Measurements from ENCODE around the gene SPOP. TPM values are rescaled to one million over a fixed set of nuclear protein-coding genes. Genes with fewer than 3 reads are reported as not detected.
"Not testable (repeated sequence)": the region's sequence is repeated elsewhere in the genome, so short reads cannot be mapped to it uniquely, and the experiment has no call there.

The SPOP gene
- total RNA-seq, 2 experiments from 2014 or later, result 49.5 to 52.0 TPM

DNA sequence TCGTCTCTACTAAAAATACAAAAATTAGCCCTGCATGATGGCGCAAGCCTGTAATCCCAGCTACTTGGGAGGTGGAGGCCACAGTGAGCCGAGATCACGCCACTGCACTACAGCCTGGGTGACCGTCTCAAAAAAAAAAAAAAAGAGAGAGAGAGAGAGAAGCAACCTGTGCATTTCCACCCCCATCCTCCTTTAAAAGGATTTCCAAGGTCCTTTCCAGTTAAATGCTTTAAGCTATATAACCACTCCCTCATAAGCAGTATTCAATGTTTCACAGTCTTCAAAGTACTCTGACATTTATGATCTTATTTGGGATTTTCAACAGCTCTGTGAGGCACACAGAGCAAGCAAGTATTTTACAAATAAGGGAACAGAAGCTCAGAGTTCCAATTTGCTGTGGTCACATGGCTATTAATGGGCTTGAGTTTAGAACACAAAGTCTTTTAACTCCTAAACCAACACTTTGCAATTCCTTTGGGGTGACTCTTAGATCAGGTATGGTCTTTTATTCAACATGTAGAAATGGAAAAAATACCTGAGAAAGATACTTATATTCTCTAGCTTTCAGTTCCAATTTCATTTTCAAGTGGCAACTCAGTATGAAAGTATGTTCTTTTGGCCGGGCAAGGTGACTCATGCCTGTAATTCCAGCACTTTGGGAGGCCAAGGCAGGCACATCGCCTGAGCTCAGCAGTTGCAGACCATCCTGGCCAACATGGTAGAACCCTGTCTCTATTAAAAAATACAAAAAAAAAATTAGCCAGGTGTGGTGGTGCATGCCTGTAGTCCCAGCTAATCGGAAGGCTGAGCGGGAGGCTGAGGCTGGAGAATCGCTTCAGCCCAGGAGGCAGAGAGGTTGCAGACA is 31.3 kb downstream of the SPOP start:
- Mint-ChIP-seq H3K4me3 (peak overlapping the region; percentile 22), H3K4me1 (ENCODE audit: low read depth) (peaks cover 28% of the 10 kb centered on the region), H3K27me3 (ENCODE audit: low read depth) (no peaks in the 10 kb centered on the region), H3K36me3 (ENCODE audit: low read depth) (peaks cover 3% of the 10 kb centered on the region), H3K27ac (peak overlapping the region; percentile 60), H3K9me3 (ENCODE audit: insufficient read depth) (no peaks in the 10 kb centered on the region)
- POLR2A ChIA-PET, result interaction anchor here (0.6 kb wide), 1 partner anchor 42 kb away, joined by 3 read pairs; no protein-coding TSS in a partner anchor
- DNase-seq (peak; percentile 42), ATAC-seq (peak; percentile 76)
- CTCF ChIA-PET, result interaction anchor here (0.6 to 3.2 kb wide), 10 partner anchors 15 to 89 kb away, joined by 3 to 11 read pairs (median 4); partner anchors contain the start of gene NXPH3

DNA sequence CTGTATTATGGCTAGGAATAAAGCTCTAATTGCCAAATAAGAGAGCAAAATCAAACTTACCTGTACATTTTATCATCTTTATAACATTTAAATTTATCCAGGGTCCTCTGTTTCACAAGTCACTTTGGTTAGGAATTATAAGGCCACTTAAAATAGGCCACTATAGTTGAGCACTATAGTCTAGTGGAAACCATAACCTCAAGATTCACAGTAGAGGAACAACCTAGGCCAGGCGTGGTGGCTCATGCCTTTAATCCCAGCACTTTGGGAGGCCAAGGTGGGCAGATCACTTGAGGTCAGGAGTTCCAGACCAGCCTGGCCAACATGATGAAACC is 31.9 kb downstream of the SPOP start:
- H3K36me3 Mint-ChIP-seq (ENCODE audit: low read depth); ATAC-seq; H3K27me3 Mint-ChIP-seq (ENCODE audit: low read depth); H3K4me3 Mint-ChIP-seq; H3K9me3 Mint-ChIP-seq (ENCODE audit: insufficient read depth); DNase-seq: not testable (repeated sequence)
- Mint-ChIP-seq H3K4me1 (ENCODE audit: low read depth) (peaks cover 24% of the 10 kb centered on the region), H3K27ac (peak overlapping the region; percentile 60)
- ChIA-PET POLR2A (interaction anchor here (0.6 kb wide), 1 partner anchor 43 kb away, joined by 3 read pairs; no protein-coding TSS in a partner anchor), CTCF (interaction anchor here (0.6 to 3.2 kb wide), 8 partner anchors 14 to 78 kb away, joined by 3 to 11 read pairs (median 4); partner anchors contain the start of gene NXPH3)

DNA sequence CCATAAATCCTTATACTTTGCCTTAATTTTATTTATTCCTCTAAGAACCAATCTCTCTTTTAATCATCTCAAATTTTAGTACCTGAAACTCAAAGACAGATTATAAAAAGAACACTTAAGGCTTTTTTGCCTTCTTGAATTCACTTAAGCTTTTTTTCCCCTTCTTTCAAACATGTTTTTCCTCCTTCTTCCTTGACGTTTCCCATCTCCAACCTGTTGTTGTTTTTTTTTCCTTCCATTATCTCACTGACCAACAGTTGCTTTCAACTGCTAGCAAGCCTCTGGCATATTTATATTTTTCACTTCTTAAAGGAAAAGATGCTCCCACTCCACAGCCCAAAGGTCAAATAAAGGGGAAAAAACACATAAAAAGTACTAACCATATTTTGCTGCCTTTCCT is 32.2 kb downstream of the SPOP start:
- ATAC-seq, result no peak
- H3K27ac Mint-ChIP-seq, result no peak overlapping the region
- H3K9me3 Mint-ChIP-seq (ENCODE audit: insufficient read depth), result no peaks in the 10 kb centered on the region
- ChIA-PET POLR2A (no interaction called here), CTCF (interaction anchor here (0.6 to 3.2 kb wide), 8 partner anchors 14 to 78 kb away, joined by 3 to 11 read pairs (median 4); partner anchors contain the start of gene NXPH3)
- DNase-seq, result no peak
- no peak overlapping the region for H3K4me3 Mint-ChIP-seq
- peaks cover 6% of the 10 kb centered on the region for H3K36me3 Mint-ChIP-seq (ENCODE audit: low read depth)
- peaks cover 23% of the 10 kb centered on the region for H3K4me1 Mint-ChIP-seq (ENCODE audit: low read depth)
- H3K27me3 Mint-ChIP-seq (ENCODE audit: low read depth), result no peaks in the 10 kb centered on the region

DNA sequence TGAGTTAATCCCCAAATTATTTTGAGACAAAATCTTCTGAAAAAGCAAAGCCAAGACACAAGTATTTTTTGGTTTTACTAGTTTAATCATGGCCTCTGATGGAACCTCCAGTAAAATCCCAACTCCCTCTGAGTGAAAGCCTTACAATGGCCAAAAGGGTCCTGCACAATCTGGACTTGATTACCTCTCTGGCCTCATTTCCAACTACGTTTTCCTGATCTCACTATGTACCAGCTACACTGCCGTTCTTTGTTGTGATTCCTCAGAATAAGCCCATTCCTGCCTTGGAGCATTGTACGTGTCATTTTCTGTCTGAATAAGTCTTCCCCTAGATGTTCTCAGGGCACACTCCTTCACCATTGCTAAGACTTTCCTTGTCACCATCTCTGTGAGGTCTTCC is 37.3 kb downstream of the SPOP start:
- DNase-seq (no peak), ATAC-seq (no peak)
- H3K27me3 Mint-ChIP-seq (ENCODE audit: low read depth), result no peaks in the 10 kb centered on the region
- peaks cover 15% of the 10 kb centered on the region for H3K36me3 Mint-ChIP-seq (ENCODE audit: low read depth)
- POLR2A ChIA-PET, result no interaction called here
- peaks cover 7% of the 10 kb centered on the region for H3K9me3 Mint-ChIP-seq (ENCODE audit: insufficient read depth)
- peaks cover 1% of the 10 kb centered on the region for H3K4me1 Mint-ChIP-seq (ENCODE audit: low read depth)
- no peak overlapping the region for H3K27ac Mint-ChIP-seq
- no peak overlapping the region for H3K4me3 Mint-ChIP-seq
- CTCF ChIA-PET, result no interaction called here

DNA sequence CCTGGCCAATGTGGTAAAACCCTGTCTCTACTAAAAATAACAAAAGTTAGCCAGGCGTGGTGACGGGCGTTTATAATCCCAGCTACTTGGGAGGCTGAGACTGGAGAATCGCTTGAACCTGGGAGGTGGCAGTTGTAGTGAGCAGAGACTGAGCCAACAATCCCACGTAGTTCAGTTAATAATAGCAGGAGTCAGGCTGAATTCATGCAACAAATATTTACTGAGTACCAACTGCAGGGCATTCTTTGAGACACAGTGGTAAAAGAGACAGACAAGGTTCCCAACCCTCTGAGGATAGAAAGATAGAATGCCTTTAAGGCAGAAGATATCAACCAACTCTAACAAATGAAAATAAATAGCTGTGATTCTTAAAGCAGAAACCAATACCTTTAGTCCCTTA is 39.1 kb downstream of the SPOP start:
- Mint-ChIP-seq H3K4me1 (ENCODE audit: low read depth) (no peaks in the 10 kb centered on the region), H3K36me3 (ENCODE audit: low read depth) (peaks cover 16% of the 10 kb centered on the region), H3K4me3 (no peak overlapping the region), H3K27me3 (ENCODE audit: low read depth) (no peaks in the 10 kb centered on the region), H3K27ac (no peak overlapping the region), H3K9me3 (ENCODE audit: insufficient read depth) (peaks cover 7% of the 10 kb centered on the region)
- ATAC-seq, result no peak
- ChIA-PET CTCF (interaction anchor here (1.5 kb wide), 1 partner anchor 57 kb away, joined by 3 read pairs; no protein-coding TSS in a partner anchor), POLR2A (interaction anchor here (0.6 kb wide), 2 partner anchors 69 to 393 kb away, joined by 3 to 4 read pairs; no protein-coding TSS in a partner anchor)
- no peak for DNase-seq

DNA sequence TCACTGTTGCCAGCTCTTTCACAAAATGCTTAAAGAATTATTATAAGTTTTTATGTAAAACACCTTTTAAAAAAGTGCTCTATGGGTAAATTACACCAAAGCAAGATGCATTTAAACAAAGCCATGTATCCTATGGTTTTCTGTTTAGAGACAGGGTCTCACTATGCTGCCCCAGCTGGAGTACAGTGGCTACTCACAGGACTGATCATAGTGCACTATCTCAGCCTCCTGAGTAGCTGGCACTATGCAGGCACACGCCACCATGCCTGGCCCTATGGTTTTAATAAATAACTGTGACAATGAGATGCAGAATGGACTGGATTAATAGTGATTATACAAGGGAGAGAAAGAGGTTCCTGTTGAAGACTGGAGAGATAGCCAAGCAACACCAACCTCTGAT is 40.2 kb downstream of the SPOP start:
- H3K27ac Mint-ChIP-seq, result no peak overlapping the region
- H3K4me1 Mint-ChIP-seq (ENCODE audit: low read depth), result no peaks in the 10 kb centered on the region
- ChIA-PET CTCF (no interaction called here), POLR2A (no interaction called here)
- peaks cover 16% of the 10 kb centered on the region for H3K36me3 Mint-ChIP-seq (ENCODE audit: low read depth)
- no peak overlapping the region for H3K4me3 Mint-ChIP-seq
- DNase-seq, result no peak
- ATAC-seq, result no peak
- H3K27me3 Mint-ChIP-seq (ENCODE audit: low read depth), result no peaks in the 10 kb centered on the region
- H3K9me3 Mint-ChIP-seq (ENCODE audit: insufficient read depth), result peaks cover 7% of the 10 kb centered on the region

DNA sequence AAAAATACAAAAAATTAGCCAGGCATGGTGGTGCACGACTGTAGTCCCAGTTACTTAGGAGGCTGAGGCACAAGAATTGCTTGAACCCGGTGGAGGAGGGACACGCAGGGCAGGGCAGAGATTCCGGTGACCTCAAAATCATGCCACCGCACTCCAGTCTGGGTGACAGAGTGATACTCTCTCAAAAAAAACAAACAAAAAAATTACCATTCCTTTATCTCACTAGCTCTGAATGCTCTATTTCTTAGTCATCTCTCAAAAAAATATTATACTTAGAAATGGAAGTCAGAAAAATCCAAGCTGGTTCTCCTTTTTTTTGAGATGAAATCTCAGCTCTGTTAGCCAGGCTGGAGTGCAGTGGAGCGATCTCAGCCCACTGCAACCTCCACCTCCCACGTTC is 40.8 kb downstream of the SPOP start:
- ChIA-PET POLR2A (no interaction called here), CTCF (no interaction called here)
- peaks cover 16% of the 10 kb centered on the region for H3K36me3 Mint-ChIP-seq (ENCODE audit: low read depth)
- no peak for DNase-seq
- H3K27me3 Mint-ChIP-seq (ENCODE audit: low read depth), result no peaks in the 10 kb centered on the region
- H3K27ac Mint-ChIP-seq, result no peak overlapping the region
- peaks cover 7% of the 10 kb centered on the region for H3K9me3 Mint-ChIP-seq (ENCODE audit: insufficient read depth)
- no peaks in the 10 kb centered on the region for H3K4me1 Mint-ChIP-seq (ENCODE audit: low read depth)
- ATAC-seq, result no peak
- no peak overlapping the region for H3K4me3 Mint-ChIP-seq

DNA sequence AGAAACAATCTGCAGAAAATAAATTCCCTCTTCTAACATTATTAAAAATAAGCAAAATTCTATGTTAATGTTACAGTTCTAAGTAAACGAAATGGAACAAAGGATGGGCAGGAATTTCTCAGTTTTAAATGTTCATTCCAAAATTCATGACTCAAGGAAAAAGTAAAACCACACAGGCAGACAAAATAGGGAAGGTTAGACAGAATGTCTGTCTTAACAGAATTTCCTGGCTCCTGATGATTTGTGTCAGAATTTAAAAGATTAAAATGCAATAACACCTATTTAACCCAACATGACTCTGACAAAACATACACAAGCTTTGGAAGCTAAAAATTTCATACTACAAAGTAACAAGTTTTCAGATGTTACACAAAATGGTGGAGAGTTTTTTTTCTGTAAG is 42.8 kb downstream of the SPOP start:
- POLR2A ChIA-PET, result no interaction called here

DNA sequence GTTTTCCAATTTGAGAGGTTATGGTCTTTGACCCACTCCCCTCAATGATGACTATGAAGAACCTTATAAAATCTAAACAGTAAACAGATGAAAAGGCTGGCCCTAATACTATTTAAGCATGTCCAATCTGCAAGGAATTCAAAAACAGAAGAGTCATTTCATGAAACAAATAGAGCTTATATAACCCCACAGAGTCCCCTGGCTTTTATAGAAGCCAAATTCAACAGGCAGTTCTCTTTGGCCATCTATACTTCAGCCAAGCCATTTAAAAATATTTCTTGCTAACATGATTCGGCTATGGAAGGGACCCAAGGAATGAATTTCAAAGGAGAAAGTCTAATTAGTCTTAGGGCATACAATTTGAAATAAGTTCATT is 43.4 kb downstream of the SPOP start:
- no peak overlapping the region for H3K27ac Mint-ChIP-seq
- POLR2A ChIA-PET, result no interaction called here

More for the DNA sequence above, 42.8 kb downstream of the SPOP start:
- Mint-ChIP-seq H3K4me3 (no peak overlapping the region), H3K27ac (no peak overlapping the region), H3K9me3 (ENCODE audit: insufficient read depth) (peaks cover 7% of the 10 kb centered on the region), H3K4me1 (ENCODE audit: low read depth) (peaks cover 6% of the 10 kb centered on the region), H3K27me3 (ENCODE audit: low read depth) (no peaks in the 10 kb centered on the region), H3K36me3 (ENCODE audit: low read depth) (peaks cover 9% of the 10 kb centered on the region)
- DNase-seq (no peak), ATAC-seq (no peak)
- CTCF ChIA-PET, result interaction anchor here (1.6 kb wide), 1 partner anchor 61 kb away, joined by 5 read pairs; no protein-coding TSS in a partner anchor

DNA sequence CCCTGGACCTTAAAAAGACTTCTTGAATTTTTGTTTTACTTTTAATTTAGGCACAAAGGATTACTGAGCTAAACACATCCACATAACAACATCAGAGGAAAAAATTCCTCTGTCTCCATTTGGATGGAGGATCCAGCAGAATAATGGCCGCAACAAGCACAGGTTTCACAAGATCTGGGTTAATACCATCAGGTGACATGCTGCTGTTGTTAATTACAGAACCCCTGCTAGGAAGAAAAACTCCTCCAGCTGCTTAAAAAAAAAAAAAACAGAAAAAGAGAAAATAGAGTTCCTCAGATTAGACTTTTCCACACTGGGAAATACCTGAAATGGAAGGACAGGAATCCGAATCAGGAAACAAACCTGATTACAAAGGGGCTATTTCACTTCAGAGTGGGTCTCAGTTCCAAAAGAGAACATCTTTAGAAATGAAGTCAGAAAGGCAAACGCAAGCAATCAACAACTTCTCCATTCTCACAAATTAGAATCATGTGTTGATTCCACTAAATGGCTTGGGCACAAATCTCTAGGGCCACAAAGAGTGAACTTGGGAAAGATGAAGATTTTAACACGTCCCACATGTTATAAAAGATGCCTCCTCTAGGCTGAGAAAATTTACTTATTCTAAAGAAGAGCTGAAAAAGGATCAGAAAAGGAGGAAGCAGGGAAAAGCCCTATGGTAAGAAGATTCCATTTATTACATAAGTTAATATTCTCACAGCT is 44.0 kb downstream of the SPOP start:
- Mint-ChIP-seq H3K4me1 (ENCODE audit: low read depth) (peaks cover 6% of the 10 kb centered on the region), H3K27me3 (ENCODE audit: low read depth) (no peaks in the 10 kb centered on the region), H3K36me3 (ENCODE audit: low read depth) (peaks cover 7% of the 10 kb centered on the region), H3K4me3 (no peak overlapping the region), H3K27ac (no peak overlapping the region), H3K9me3 (ENCODE audit: insufficient read depth) (peaks cover under 1% of the 10 kb centered on the region)
- no peak for DNase-seq
- ChIA-PET POLR2A (no interaction called here), CTCF (interaction anchor here (0.8 to 1.2 kb wide), 4 partner anchors 17 to 228 kb away, joined by 3 to 4 read pairs (median 3); no protein-coding TSS in a partner anchor)
- no peak for ATAC-seq

More for the DNA sequence above, 43.4 kb downstream of the SPOP start:
- Mint-ChIP-seq H3K9me3 (ENCODE audit: insufficient read depth) (peaks cover 6% of the 10 kb centered on the region), H3K27me3 (ENCODE audit: low read depth) (no peaks in the 10 kb centered on the region), H3K36me3 (ENCODE audit: low read depth) (peaks cover 9% of the 10 kb centered on the region), H3K4me1 (ENCODE audit: low read depth) (peaks cover 6% of the 10 kb centered on the region), H3K4me3 (no peak overlapping the region)
- no peak for DNase-seq
- ATAC-seq, result no peak
- CTCF ChIA-PET, result interaction anchor here (0.8 to 1.6 kb wide), 3 partner anchors 17 to 227 kb away, joined by 3 to 5 read pairs (median 3); no protein-coding TSS in a partner anchor

DNA sequence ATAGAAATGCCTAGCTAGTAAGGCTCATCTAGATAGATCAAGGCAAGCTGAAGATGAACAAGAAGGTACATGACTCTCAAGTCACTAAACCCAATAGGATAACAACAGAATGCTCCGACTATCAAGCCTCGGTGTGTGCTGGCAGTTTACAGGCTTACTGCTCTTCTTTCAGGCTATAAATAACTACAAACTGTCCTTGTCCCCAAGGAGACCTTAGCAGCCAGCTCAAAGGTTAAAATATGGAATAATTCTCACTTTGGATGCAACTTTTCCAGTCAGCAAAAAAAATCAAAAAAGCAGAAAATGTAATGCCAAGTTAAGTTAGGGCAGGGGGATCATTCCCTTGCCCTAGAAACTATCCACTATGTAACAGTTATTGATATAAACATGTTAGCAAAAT is 44.6 kb downstream of the SPOP start:
- Mint-ChIP-seq H3K27ac (no peak overlapping the region), H3K4me1 (ENCODE audit: low read depth) (peaks cover 6% of the 10 kb centered on the region), H3K9me3 (ENCODE audit: insufficient read depth) (no peaks in the 10 kb centered on the region), H3K36me3 (ENCODE audit: low read depth) (peaks cover 2% of the 10 kb centered on the region), H3K27me3 (ENCODE audit: low read depth) (no peaks in the 10 kb centered on the region), H3K4me3 (no peak overlapping the region)
- no peak for ATAC-seq
- POLR2A ChIA-PET, result no interaction called here
- DNase-seq, result no peak
- CTCF ChIA-PET, result interaction anchor here (0.7 to 1.2 kb wide), 4 partner anchors 26 to 77 kb away, joined by 3 to 4 read pairs (median 3); no protein-coding TSS in a partner anchor

DNA sequence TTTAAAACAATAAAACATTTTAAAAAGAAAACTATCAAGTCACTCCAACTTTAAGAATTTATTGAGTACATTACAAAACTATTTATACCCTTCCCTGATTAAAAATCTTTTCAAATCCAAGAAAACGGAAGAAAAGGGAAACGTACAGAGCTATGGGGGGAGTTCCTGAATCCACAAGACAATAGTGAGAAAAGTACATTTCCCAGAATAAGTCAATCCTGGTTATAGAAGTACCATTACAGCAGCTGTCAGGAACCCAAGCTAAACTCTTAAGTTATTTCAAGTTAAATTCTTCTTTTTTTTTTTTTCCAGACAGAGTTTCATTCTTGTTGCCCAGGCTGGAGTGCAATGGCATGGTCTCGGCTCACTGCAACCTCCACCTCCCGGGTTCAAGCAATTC is 45.7 kb downstream of the SPOP start:
- H3K9me3 Mint-ChIP-seq (ENCODE audit: insufficient read depth), result no peaks in the 10 kb centered on the region
- H3K36me3 Mint-ChIP-seq (ENCODE audit: low read depth), result peaks cover 3% of the 10 kb centered on the region
- no peak for ATAC-seq
- no peak overlapping the region for H3K27ac Mint-ChIP-seq
- peaks cover 8% of the 10 kb centered on the region for H3K4me1 Mint-ChIP-seq (ENCODE audit: low read depth)
- POLR2A ChIA-PET, result no interaction called here
- CTCF ChIA-PET, result interaction anchor here (0.9 to 2.0 kb wide), 4 partner anchors 13 to 77 kb away, joined by 3 to 5 read pairs (median 4); no protein-coding TSS in a partner anchor
- DNase-seq, result no peak
- H3K4me3 Mint-ChIP-seq, result no peak overlapping the region
- H3K27me3 Mint-ChIP-seq (ENCODE audit: low read depth), result no peaks in the 10 kb centered on the region
